Keratinocyte (primary cell): ENCODE results near the gene AEBP1. TPM values are rescaled to one million over a fixed set of nuclear protein-coding genes. Genes with fewer than 3 reads are reported as not detected.

Source experiments
- DNase-seq: peaks from one replicate; pipeline ENCODE4 v3.0.0-alpha.2; 2011; ENCODE audit warnings: low read depth, missing footprints, low spot score
- FAIRE-seq: peaks from 2 replicates; lab custom pipeline; 2011; peaks lifted over from hg19 to GRCh38; lab: Jason Lieb, UNC
- H2AFZ ChIP-seq: 2 replicates; pipeline ENCODE4 v1.6.0; 2012; ENCODE audit warnings: low read length, control low read depth, inconsistent platforms; ENCODE audit not compliant: control insufficient read depth
- H3K27ac ChIP-seq: 2 replicates; pipeline ENCODE4 v1.5.1; 2011; ENCODE audit warnings: low read length; ENCODE audit not compliant: control insufficient read depth, insufficient read depth
- H3K27me3 ChIP-seq: 3 replicates; pipeline ENCODE4 v1.6.0; 2011; ENCODE audit warnings: low read length; ENCODE audit not compliant: control insufficient read depth, insufficient read depth; ENCODE audit errors: extremely low read depth
- H3K36me3 ChIP-seq, 2 experiments: 2 replicates in 1 of 2; 3 replicates in 1 of 2; pipeline ENCODE4 v1.5.1; 2011; ENCODE audit warnings: low read length in 2 of 2, mild to moderate bottlenecking in 1 of 2; ENCODE audit not compliant: control insufficient read depth in 2 of 2, insufficient read depth in 2 of 2; ENCODE audit errors: extremely low read depth in 1 of 2
- H3K4me1 ChIP-seq: 3 replicates; pipeline ENCODE4 v1.5.1; 2011; ENCODE audit warnings: low read length; ENCODE audit not compliant: control insufficient read depth, insufficient read depth; ENCODE audit errors: extremely low read depth
- H3K4me2 ChIP-seq: 3 replicates; pipeline ENCODE4 v1.6.0; 2011; ENCODE audit warnings: low read depth, low read length; ENCODE audit not compliant: control insufficient read depth, insufficient read depth; ENCODE audit errors: extremely low read depth
- H3K4me3 ChIP-seq, 3 experiments: fragments of 200-600 bp in 1 of 3; sonication (generic) in 1 of 3; 2 replicates in 2 of 3; 3 replicates in 1 of 3; pipeline ENCODE4 v1.5.1; 2011 to 2016; ENCODE audit warnings: low read length in 3 of 3, mild to moderate bottlenecking in 3 of 3, control low read depth in 2 of 3, inconsistent platforms in 1 of 3, low read depth in 1 of 3, mixed read lengths in 1 of 3, mixed run types in 1 of 3, moderate library complexity in 1 of 3; ENCODE audit not compliant: control insufficient read depth in 2 of 3, insufficient read depth in 2 of 3; ENCODE audit errors: extremely low read depth in 1 of 3
- H3K79me2 ChIP-seq: 2 replicates; pipeline ENCODE4 v1.6.0; 2012; ENCODE audit warnings: low read length; ENCODE audit not compliant: control insufficient read depth, insufficient read depth
- H3K9ac ChIP-seq: 3 replicates; pipeline ENCODE4 v1.6.0; 2011; ENCODE audit warnings: low read length; ENCODE audit not compliant: control insufficient read depth, insufficient read depth; ENCODE audit errors: extremely low read depth
- H3K9me1 ChIP-seq: 3 replicates; pipeline ENCODE4 v1.6.0; 2011; ENCODE audit warnings: low read length; ENCODE audit not compliant: control insufficient read depth, insufficient read depth; ENCODE audit errors: extremely low read depth
- H3K9me3 ChIP-seq: 2 replicates; pipeline ENCODE4 v1.5.1; 2012; ENCODE audit warnings: low read depth, low read length; ENCODE audit not compliant: control insufficient read depth
- H4K20me1 ChIP-seq: 3 replicates; pipeline ENCODE4 v1.6.0; 2011; ENCODE audit warnings: low read length; ENCODE audit not compliant: control insufficient read depth, insufficient read depth; ENCODE audit errors: extremely low read depth
- EZH2 ChIP-seq: IDR thresholded peaks from one replicate; pipeline ENCODE4 v1.6.1; 2012; ENCODE audit warnings: inconsistent platforms, mild to moderate bottlenecking, low read length, moderate library complexity
- dilution Hi-C: fragments of 300-500 bp; cut with MboI; formaldehyde crosslinking; loops from one replicate; pipeline ENCODE4 v1.7.0; 2020; ENCODE audit warnings: low sequenced_read_pairs; ENCODE audit not compliant: extremely low pct_ligation_motif_present
- polyA plus RNA-seq, 5 experiments: library from polyadenylated mRNA; depleted of rRNA in 3 of 5; stranded (reverse) in 3 of 5; stranded (forward) in 1 of 5; unstranded in 1 of 5; fragments of >200 nt; gene quantifications; 1 replicate in 1 of 5; 2 replicates in 3 of 5; 3 replicates in 1 of 5; pipeline versions ENCODE4 v1.2.1 to v1.2.3, GENCODE V29; 2011 to 2012; ENCODE audit warnings: missing spikeins in 2 of 5, low read depth in 1 of 5, low replicate concordance in 1 of 5
- TF ChIP-seq, protein P1 (sequence below), 3 experiments: IDR thresholded peaks in 1 of 3; conservative IDR thresholded peaks in 1 of 3; optimal IDR thresholded peaks in 1 of 3; 2 replicates in 2 of 3; 3 replicates in 1 of 3; pipeline versions ENCODE3 to v1.5.1; 2011; ENCODE audit warnings: low read length in 3 of 3, mild to moderate bottlenecking in 3 of 3, moderate library complexity in 2 of 3, control low read depth in 1 of 3, inconsistent platforms in 1 of 3; ENCODE audit not compliant: insufficient read depth in 2 of 3; ENCODE audit errors: extremely low read depth in 1 of 3

AEBP1 gene
- polyA plus RNA-seq, 1 donor (not counting 4 experiments of a cell fraction or from before 2014, with no cell fraction given), result 0.03 TPM

DNA sequence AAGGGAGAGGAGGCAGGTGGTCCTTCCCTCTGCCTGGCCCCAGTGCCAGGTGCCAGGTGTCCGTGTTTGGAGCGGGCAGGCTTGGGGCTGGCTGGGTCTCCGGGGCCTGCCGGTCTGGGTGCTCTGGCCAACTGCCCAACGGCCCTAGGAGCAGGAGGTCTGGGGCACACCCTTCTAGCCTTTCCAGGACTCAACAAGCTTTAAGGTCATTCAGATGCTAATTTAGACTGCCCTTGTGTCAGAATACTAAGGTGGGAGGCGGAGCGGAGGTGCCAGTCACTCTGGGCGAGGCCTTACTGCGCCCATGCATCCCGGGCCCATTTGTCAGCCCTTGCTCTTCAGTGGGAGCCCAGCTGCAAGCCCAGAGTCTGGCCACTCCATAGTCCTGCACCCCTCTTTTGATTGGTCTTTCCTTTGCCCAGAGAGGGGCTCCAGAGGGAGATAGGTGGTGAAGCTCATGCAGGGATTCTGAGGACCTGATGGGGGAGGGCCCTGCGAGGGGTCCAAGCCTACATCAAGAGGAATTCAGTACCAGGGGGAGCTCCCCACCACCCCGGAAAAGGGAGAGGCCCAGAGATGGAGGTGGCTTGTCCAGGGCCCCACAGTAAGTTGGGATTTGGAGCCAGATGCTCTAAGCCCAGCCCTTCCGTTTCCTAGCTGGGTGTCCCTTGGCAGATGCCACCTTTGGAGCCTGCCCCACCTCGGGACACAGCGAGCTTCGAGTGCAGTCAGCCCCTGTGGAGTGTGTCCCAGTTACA is 40.1 kb upstream of the AEBP1 start:
- FAIRE-seq, result no peak
- dilution Hi-C loops, result no loop called here
- H3K4me3 ChIP-seq, result no peak overlapping the region

DNA sequence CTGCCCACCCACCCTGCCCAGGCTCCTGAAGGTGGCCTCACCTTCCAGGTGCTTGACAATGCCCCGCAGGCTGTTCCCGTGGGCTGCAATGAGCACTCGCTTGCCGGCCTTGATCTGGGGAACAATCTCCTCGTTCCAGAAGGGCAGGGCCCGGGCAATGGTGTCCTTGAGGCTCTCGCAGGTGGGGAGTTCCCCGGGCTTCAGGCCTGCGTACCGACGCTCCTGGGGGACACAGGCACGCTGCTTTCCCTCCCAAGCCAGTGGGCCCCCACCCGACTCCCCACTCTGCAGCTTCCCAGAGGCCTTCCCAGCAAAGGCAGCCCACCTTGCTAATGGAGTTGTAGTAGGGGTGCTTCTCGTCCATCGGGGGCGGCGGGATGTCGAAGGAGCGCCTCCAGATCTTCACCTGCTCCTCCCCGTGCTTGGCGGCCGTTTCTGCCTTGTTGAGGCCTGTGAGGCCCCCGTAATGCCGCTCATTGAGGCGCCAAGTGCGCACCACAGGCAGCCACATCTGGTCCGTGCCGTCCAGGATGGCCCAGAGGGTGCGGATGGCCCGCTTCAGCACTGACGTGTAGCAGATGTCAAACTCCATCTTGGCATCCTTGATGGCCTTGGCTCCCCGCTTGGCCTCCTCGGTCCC is 39.2 kb upstream of the AEBP1 start:
- Histone ChIP-seq H3K27ac (no peak overlapping the region), H3K4me3 (no peak overlapping the region), H3K4me2 (no peak overlapping the region), H3K36me3 (peaks cover 19 to 24% of the 10 kb centered on the region in 2 experiments), H3K4me1 (no peaks in the 10 kb centered on the region), H3K9me1 (no peaks in the 10 kb centered on the region), H3K27me3 (no peaks in the 10 kb centered on the region), H2AFZ (no peak overlapping the region), H4K20me1 (no peaks in the 10 kb centered on the region), H3K9ac (no peak overlapping the region), H3K79me2 (no peaks in the 10 kb centered on the region), H3K9me3 (no peaks in the 10 kb centered on the region)
- TF ChIP-seq EZH2, result no peak
- TF ChIP-seq, protein P1, sequence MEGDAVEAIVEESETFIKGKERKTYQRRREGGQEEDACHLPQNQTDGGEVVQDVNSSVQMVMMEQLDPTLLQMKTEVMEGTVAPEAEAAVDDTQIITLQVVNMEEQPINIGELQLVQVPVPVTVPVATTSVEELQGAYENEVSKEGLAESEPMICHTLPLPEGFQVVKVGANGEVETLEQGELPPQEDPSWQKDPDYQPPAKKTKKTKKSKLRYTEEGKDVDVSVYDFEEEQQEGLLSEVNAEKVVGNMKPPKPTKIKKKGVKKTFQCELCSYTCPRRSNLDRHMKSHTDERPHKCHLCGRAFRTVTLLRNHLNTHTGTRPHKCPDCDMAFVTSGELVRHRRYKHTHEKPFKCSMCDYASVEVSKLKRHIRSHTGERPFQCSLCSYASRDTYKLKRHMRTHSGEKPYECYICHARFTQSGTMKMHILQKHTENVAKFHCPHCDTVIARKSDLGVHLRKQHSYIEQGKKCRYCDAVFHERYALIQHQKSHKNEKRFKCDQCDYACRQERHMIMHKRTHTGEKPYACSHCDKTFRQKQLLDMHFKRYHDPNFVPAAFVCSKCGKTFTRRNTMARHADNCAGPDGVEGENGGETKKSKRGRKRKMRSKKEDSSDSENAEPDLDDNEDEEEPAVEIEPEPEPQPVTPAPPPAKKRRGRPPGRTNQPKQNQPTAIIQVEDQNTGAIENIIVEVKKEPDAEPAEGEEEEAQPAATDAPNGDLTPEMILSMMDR (optimal IDR thresholded peaks at IDR 0.05 in 1 of 3, IDR thresholded peaks at IDR 0.05 in 1 of 3, conservative IDR thresholded peaks at IDR 0.05 in 1 of 3; ENCODE audit: extremely low read depth in 1 of 3, insufficient read depth in 2 of 3, low read length in 3 of 3), result no peak
- FAIRE-seq (no peak), DNase-seq (no peak)
- dilution Hi-C loops, result no loop called here

More for the DNA sequence above, 40.1 kb upstream of the AEBP1 start:
- Histone ChIP-seq H3K4me1 (no peaks in the 10 kb centered on the region), H3K27me3 (no peaks in the 10 kb centered on the region), H3K79me2 (no peaks in the 10 kb centered on the region), H3K36me3 (peaks cover 27 to 31% of the 10 kb centered on the region in 2 experiments), H3K9me1 (no peaks in the 10 kb centered on the region), H3K27ac (no peak overlapping the region), H3K9me3 (no peaks in the 10 kb centered on the region), H4K20me1 (peaks cover 2% of the 10 kb centered on the region), H3K9ac (no peak overlapping the region), H3K4me2 (no peak overlapping the region), H2AFZ (no peak overlapping the region)
- no peak for DNase-seq
- TF ChIP-seq EZH2, result no peak
- TF ChIP-seq, protein P1 (optimal IDR thresholded peaks at IDR 0.05 in 1 of 3, IDR thresholded peaks at IDR 0.05 in 1 of 3, conservative IDR thresholded peaks at IDR 0.05 in 1 of 3; ENCODE audit: extremely low read depth in 1 of 3, insufficient read depth in 2 of 3, low read length in 3 of 3), result no peak
